WTC11 (cell line): ENCODE results near the gene TEX9. TPM values are rescaled to one million over a fixed set of nuclear protein-coding genes. Genes with fewer than 3 reads are reported as not detected.

Experiments
- ATAC-seq: fragments of 200-7000 bp; cut with Tn5 transposase; 2 replicates; pipeline ENCODE4 v1.10.0; 2021; ENCODE audit warnings: mild to moderate bottlenecking, moderate library complexity
- CTCF ChIA-PET: fragments of 300-600 bp; sonication (Branson Sonifier 250); formaldehyde crosslinking; loops from one replicate; lab custom pipeline; 2021; ENCODE audit warnings: antibody characterized with exemption; lab: Charles Lee
- POLR2A ChIA-PET: fragments of 350-600 bp; sonication (Branson Sonifier 250); formaldehyde crosslinking; loops from one replicate; lab custom pipeline; 2021; ENCODE audit warnings: antibody characterized with exemption; lab: Charles Lee
- DNase-seq: peaks from one replicate; pipeline ENCODE4 v3.0.0; 2021; ENCODE audit warnings: low spot score
- H3K27ac Mint-ChIP-seq: 2 replicates; pipeline ENCODE4 v1.8.0; 2021; ENCODE audit warnings: mixed read lengths
- H3K27me3 Mint-ChIP-seq: 2 replicates; pipeline ENCODE4 v1.8.0; 2021; ENCODE audit warnings: low read depth, mild to moderate bottlenecking, moderate library complexity, mixed read lengths
- H3K36me3 Mint-ChIP-seq: 2 replicates; pipeline ENCODE4 v1.8.0; 2021; ENCODE audit warnings: mixed read lengths
- H3K4me1 Mint-ChIP-seq: 2 replicates; pipeline ENCODE4 v1.8.0; 2022; ENCODE audit warnings: mixed read lengths
- H3K4me3 Mint-ChIP-seq: 2 replicates; pipeline ENCODE4 v1.8.0; 2021; ENCODE audit warnings: mild to moderate bottlenecking, moderate library complexity, mixed read lengths
- H3K9me3 Mint-ChIP-seq: 2 replicates; pipeline ENCODE4 v1.8.0; 2021; ENCODE audit warnings: mixed read lengths
- E2F5 ChIP-seq: sonication (generic); formaldehyde crosslinking; IDR thresholded peaks from 2 replicates; pipeline ENCODE4 v1.8.1; 2022; ENCODE audit warnings: mild to moderate bottlenecking, moderate library complexity, missing genetic modification reagents
- EMX1 ChIP-seq: fragments of 250-450 bp; sonication (Bioruptor Pico); IDR thresholded peaks from 2 replicates; pipeline ENCODE4 v1.8.0; 2021; ENCODE audit warnings: mild to moderate bottlenecking
- FOXK1 ChIP-seq: sonication (generic); formaldehyde crosslinking; IDR thresholded peaks from 2 replicates; pipeline ENCODE4 v1.8.0; 2022; ENCODE audit warnings: mild to moderate bottlenecking, moderate library complexity, missing genetic modification reagents
- GRHL2 ChIP-seq: fragments of 250-450 bp; sonication (Bioruptor Pico); IDR thresholded peaks from 2 replicates; pipeline ENCODE4 v1.8.0; 2022; ENCODE audit warnings: mild to moderate bottlenecking, moderate library complexity; ENCODE audit not compliant: insufficient replicate concordance, severe bottlenecking
- KAT7 ChIP-seq: sonication (generic); formaldehyde crosslinking; IDR thresholded peaks from 2 replicates; pipeline ENCODE4 v1.8.1; 2023; ENCODE audit warnings: missing genetic modification reagents, mild to moderate bottlenecking, borderline replicate concordance
- NFE2L1 ChIP-seq: sonication (generic); formaldehyde crosslinking; IDR thresholded peaks from 2 replicates; pipeline ENCODE4 v1.8.1; 2023; ENCODE audit warnings: missing genetic modification reagents
- PREB ChIP-seq: sonication (generic); formaldehyde crosslinking; IDR thresholded peaks from 2 replicates; pipeline ENCODE4 v1.8.1; 2022; ENCODE audit warnings: mild to moderate bottlenecking, missing genetic modification reagents, moderate library complexity, borderline replicate concordance
- SMAD3 ChIP-seq: sonication (generic); formaldehyde crosslinking; IDR thresholded peaks from 2 replicates; pipeline ENCODE4 v1.8.0; 2022; ENCODE audit warnings: missing genetic modification reagents, mild to moderate bottlenecking, borderline replicate concordance
- STAT6 ChIP-seq: sonication (generic); formaldehyde crosslinking; conservative IDR thresholded peaks from 2 replicates; pipeline ENCODE4 v1.8.1; 2023; ENCODE audit warnings: mild to moderate bottlenecking, low read depth, missing genetic modification reagents, moderate library complexity
- TP53 ChIP-seq: sonication (generic); formaldehyde crosslinking; IDR thresholded peaks from 2 replicates; pipeline ENCODE4 v1.8.1; 2023; ENCODE audit warnings: mild to moderate bottlenecking, missing genetic modification reagents
- ZBTB43 ChIP-seq: sonication (generic); formaldehyde crosslinking; IDR thresholded peaks from 2 replicates; pipeline ENCODE4 v1.8.1; 2023; ENCODE audit warnings: mild to moderate bottlenecking, missing genetic modification reagents
- ZNF281 ChIP-seq: sonication (generic); formaldehyde crosslinking; IDR thresholded peaks from 2 replicates; pipeline ENCODE4 v1.8.0; 2023; ENCODE audit warnings: mild to moderate bottlenecking, missing genetic modification reagents
- ZNF671 ChIP-seq: fragments of 250-450 bp; sonication (Bioruptor Pico); IDR thresholded peaks from 2 replicates; pipeline ENCODE4 v1.8.0; 2021; ENCODE audit warnings: mild to moderate bottlenecking
- total RNA-seq: library from RNA; stranded (reverse); gene quantifications from 3 replicates; pipeline ENCODE4 v1.2.3, GENCODE V29; 2021
- TF ChIP-seq, protein P1 (sequence below): sonication (generic); formaldehyde crosslinking; IDR thresholded peaks from 2 replicates; pipeline ENCODE4 v1.8.1; 2023; ENCODE audit warnings: mild to moderate bottlenecking, missing genetic modification reagents, borderline replicate concordance
- TF ChIP-seq, protein P2 (sequence below): sonication (generic); formaldehyde crosslinking; IDR thresholded peaks from 2 replicates; pipeline ENCODE4 v1.8.1; 2023; ENCODE audit warnings: mild to moderate bottlenecking, moderate library complexity, missing genetic modification reagents
- TF ChIP-seq, protein P3 (sequence below): sonication (generic); formaldehyde crosslinking; IDR thresholded peaks from 2 replicates; pipeline ENCODE4 v1.8.0; 2022; ENCODE audit warnings: mild to moderate bottlenecking, missing genetic modification reagents

TEX9 gene
- total RNA-seq, 1 experiment from 2014 or later: 12.2 TPM

DNA sequence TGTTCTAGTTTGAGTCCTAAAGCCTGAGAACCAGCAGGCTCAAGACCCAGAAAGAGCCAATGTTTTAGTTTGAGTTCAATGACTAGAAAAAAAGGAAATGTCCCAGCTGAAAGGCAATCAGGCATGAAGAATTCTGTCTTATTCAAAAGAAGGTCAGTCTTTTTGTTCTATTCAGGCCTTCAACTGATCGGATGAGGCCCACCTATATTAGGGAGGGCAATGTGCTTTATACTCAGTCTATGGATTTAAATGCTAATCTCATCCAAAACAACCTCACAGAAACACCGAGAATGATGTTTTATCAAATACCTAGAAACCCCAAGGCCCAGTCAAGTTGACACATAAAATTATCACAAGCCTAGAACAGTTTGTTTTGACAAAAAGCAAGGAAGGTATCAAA lies 95.7 kb downstream of the TEX9 start:
- POLR2A ChIA-PET: no interaction called here
- TF ChIP-seq STAT6 (CRISPR knock-in tag) (no peak), PREB (CRISPR knock-in tag) (no peak), NFE2L1 (CRISPR knock-in tag) (no peak), TP53 (CRISPR knock-in tag) (no peak), ZNF281 (CRISPR knock-in tag) (no peak), SMAD3 (CRISPR knock-in tag) (no peak), ZNF671 (CRISPR knock-in tag) (no peak), EMX1 (CRISPR knock-in tag) (no peak), GRHL2 (CRISPR knock-in tag) (no peak)
- TF ChIP-seq, protein P1, sequence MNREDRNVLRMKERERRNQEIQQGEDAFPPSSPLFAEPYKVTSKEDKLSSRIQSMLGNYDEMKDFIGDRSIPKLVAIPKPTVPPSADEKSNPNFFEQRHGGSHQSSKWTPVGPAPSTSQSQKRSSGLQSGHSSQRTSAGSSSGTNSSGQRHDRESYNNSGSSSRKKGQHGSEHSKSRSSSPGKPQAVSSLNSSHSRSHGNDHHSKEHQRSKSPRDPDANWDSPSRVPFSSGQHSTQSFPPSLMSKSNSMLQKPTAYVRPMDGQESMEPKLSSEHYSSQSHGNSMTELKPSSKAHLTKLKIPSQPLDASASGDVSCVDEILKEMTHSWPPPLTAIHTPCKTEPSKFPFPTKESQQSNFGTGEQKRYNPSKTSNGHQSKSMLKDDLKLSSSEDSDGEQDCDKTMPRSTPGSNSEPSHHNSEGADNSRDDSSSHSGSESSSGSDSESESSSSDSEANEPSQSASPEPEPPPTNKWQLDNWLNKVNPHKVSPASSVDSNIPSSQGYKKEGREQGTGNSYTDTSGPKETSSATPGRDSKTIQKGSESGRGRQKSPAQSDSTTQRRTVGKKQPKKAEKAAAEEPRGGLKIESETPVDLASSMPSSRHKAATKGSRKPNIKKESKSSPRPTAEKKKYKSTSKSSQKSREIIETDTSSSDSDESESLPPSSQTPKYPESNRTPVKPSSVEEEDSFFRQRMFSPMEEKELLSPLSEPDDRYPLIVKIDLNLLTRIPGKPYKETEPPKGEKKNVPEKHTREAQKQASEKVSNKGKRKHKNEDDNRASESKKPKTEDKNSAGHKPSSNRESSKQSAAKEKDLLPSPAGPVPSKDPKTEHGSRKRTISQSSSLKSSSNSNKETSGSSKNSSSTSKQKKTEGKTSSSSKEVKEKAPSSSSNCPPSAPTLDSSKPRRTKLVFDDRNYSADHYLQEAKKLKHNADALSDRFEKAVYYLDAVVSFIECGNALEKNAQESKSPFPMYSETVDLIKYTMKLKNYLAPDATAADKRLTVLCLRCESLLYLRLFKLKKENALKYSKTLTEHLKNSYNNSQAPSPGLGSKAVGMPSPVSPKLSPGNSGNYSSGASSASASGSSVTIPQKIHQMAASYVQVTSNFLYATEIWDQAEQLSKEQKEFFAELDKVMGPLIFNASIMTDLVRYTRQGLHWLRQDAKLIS (CRISPR knock-in tag): no peak
- H3K4me1 Mint-ChIP-seq: no peaks in the 10 kb centered on the region

DNA sequence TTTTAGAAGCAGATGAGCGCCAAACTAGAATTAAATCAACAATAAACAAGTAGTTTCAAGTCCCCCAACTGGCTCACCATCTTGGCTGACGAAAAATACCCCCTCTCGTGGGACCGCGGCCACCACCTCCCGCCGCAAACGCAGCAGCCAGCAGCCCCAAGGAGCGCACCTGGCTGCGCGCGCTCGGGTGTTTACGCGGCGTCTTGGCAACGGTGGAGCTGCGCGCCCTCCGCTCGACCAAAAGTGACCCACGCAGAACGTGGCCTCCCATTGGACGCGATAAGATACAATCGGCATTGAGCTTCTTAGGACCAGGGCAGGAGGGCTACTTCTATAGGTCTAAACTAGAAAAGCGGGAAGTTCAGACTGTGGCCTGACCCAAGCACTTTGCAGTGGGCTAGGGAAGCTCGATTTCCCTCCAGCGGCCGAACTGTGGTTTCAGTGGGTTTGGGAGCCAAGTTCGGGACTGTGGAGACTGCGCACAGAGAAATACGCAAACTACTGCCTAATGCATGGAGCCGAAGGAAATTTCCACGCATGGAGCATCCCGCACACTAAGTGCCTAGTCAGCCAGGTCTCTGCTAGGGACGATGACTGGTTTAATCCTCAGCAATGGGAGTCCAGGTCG lies 99.8 kb downstream of the TEX9 start, which contains the start of gene MNS1:
TSS of gene MNS1 (minus strand) at position 245 of the 628 bp plus-strand sequence. CDS start at position 80, 165 bp downstream.
- peaks cover 39% of the 10 kb centered on the region for H3K27me3 Mint-ChIP-seq
- no peaks in the 10 kb centered on the region for H3K9me3 Mint-ChIP-seq
- H3K4me1 Mint-ChIP-seq: no peaks in the 10 kb centered on the region
- DNase-seq (peak; percentile 89), ATAC-seq (peak; percentile 99)
- peak within 1 kb of the TSS; percentile 88 for H3K4me3 Mint-ChIP-seq
- ChIA-PET CTCF (interaction anchor here (1.1 to 1.8 kb wide), 6 partner anchors 26 to 841 kb away, joined by 3 to 14 read pairs (median 6); no protein-coding TSS in a partner anchor), POLR2A (interaction anchor here (0.5 to 1.0 kb wide), 5 partner anchors 27 to 860 kb away, joined by 3 read pairs; no protein-coding TSS in a partner anchor)
- no peaks in the 10 kb centered on the region for H3K36me3 Mint-ChIP-seq
- H3K27ac Mint-ChIP-seq: no peak within 1 kb of the TSS
- TF ChIP-seq, protein P2, sequence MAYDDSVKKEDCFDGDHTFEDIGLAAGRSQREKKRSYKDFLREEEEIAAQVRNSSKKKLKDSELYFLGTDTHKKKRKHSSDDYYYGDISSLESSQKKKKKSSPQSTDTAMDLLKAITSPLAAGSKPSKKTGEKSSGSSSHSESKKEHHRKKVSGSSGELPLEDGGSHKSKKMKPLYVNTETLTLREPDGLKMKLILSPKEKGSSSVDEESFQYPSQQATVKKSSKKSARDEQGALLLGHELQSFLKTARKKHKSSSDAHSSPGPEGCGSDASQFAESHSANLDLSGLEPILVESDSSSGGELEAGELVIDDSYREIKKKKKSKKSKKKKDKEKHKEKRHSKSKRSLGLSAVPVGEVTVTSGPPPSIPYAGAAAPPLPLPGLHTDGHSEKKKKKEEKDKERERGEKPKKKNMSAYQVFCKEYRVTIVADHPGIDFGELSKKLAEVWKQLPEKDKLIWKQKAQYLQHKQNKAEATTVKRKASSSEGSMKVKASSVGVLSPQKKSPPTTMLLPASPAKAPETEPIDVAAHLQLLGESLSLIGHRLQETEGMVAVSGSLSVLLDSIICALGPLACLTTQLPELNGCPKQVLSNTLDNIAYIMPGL: no peak
- no peak for TF ChIP-seq KAT7 (CRISPR knock-in tag)
- peak; percentile 89 for TF ChIP-seq E2F5
- TF ChIP-seq, protein P3, sequence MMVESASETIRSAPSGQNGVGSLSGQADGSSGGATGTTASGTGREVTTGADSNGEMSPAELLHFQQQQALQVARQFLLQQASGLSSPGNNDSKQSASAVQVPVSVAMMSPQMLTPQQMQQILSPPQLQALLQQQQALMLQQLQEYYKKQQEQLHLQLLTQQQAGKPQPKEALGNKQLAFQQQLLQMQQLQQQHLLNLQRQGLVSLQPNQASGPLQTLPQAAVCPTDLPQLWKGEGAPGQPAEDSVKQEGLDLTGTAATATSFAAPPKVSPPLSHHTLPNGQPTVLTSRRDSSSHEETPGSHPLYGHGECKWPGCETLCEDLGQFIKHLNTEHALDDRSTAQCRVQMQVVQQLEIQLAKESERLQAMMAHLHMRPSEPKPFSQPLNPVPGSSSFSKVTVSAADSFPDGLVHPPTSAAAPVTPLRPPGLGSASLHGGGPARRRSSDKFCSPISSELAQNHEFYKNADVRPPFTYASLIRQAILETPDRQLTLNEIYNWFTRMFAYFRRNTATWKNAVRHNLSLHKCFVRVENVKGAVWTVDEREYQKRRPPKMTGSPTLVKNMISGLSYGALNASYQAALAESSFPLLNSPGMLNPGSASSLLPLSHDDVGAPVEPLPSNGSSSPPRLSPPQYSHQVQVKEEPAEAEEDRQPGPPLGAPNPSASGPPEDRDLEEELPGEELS (CRISPR knock-in tag): 0 out of 2 replicates have a peak, but pooled peaks have one; percentile 24
- TF ChIP-seq ZBTB43 (CRISPR knock-in tag): no peak
- 0 out of 2 replicates have a peak, but pooled peaks have one; percentile 82 for TF ChIP-seq FOXK1 (CRISPR knock-in tag)

More for the DNA sequence above, 95.7 kb downstream of the TEX9 start:
- ATAC-seq: no peak
- Mint-ChIP-seq H3K27ac (no peak overlapping the region), H3K4me3 (no peak overlapping the region), H3K9me3 (peaks cover 7% of the 10 kb centered on the region), H3K36me3 (peaks cover 6% of the 10 kb centered on the region; the same call in 1 of the 2 replicates), H3K27me3 (peaks cover 19% of the 10 kb centered on the region)
- CTCF ChIA-PET: no interaction called here
- DNase-seq: no peak
